GM12878 (cell line): ENCODE results near the gene RMC1. TPM values are rescaled to one million over a fixed set of nuclear protein-coding genes. Genes with fewer than 3 reads are reported as not detected.

Experiments
- ATAC-seq: fragments of 200-7000 bp; cut with Tn5 transposase; 3 replicates; pipeline ENCODE4 v1.9.1; 2020; ENCODE audit warnings: mild to moderate bottlenecking, moderate library complexity
- BruUV-seq: library from RNA; stranded (reverse); fragments of 400-500 nt; replicated peaks from 2 replicates; lab custom pipeline; 2021; lab: Mats Ljungman, UMichigan
- CTCF ChIA-PET: fragments of 300-600 bp; sonication (Branson Sonifier 250); formaldehyde crosslinking; extraction: SDS; loops from one replicate; lab custom pipeline; 2021; ENCODE audit warnings: inconsistent platforms; lab: Yijun Ruan, JAX
- POLR2A ChIA-PET: fragments of 350-600 bp; formaldehyde crosslinking; extraction: SDS; loops from one replicate; lab custom pipeline; 2021; ENCODE audit warnings: inconsistent platforms; lab: Charles Lee
- RAD21 ChIA-PET: fragments of 300-600 bp; sonication (Branson Sonifier 250); formaldehyde crosslinking; loops from one replicate; lab custom pipeline; 2023; ENCODE audit warnings: antibody characterized with exemption; ENCODE audit not compliant: unreplicated experiment; lab: Charles Lee
- SMC1A ChIA-PET: fragments of 300-600 bp; sonication (Branson Sonifier 250); formaldehyde crosslinking; loops from one replicate; lab custom pipeline; 2023; ENCODE audit not compliant: unreplicated experiment, uncharacterized antibody; lab: Charles Lee
- DNase-seq: peaks from one replicate; pipeline ENCODE4 v3.0.0-alpha.2; 2011; ENCODE audit warnings: low read depth, low spot score
- FAIRE-seq: peaks from 3 replicates; lab custom pipeline; 2011; peaks lifted over from hg19 to GRCh38; lab: Jason Lieb, UNC
- H2AFZ ChIP-seq: 2 replicates; pipeline ENCODE4 v1.6.0; 2011; ENCODE audit warnings: low read depth, low read length, control low read depth; ENCODE audit not compliant: control insufficient read depth
- H3K27ac ChIP-seq: 2 replicates; pipeline ENCODE4 v1.5.1; 2011; ENCODE audit warnings: control low read depth; ENCODE audit not compliant: control insufficient read depth, insufficient read depth
- H3K27me3 ChIP-seq, 2 experiments: replicated peaks in 1 of 2; 2 replicates each; pipeline versions ENCODE4 v1.6.0 to v1.6.1; 2011; ENCODE audit warnings: low read length in 1 of 2; ENCODE audit not compliant: control insufficient read depth in 2 of 2, insufficient read depth in 2 of 2
- H3K36me3 ChIP-seq, 2 experiments: 2 replicates each; pipeline ENCODE4 v1.5.1; 2011; ENCODE audit warnings: low read length in 1 of 2; ENCODE audit not compliant: control insufficient read depth in 2 of 2, insufficient read depth in 2 of 2
- H3K4me1 ChIP-seq: 2 replicates; pipeline ENCODE4 v1.6.1; 2011; ENCODE audit warnings: mild to moderate bottlenecking, low read length, moderate library complexity, mixed read lengths; ENCODE audit not compliant: control insufficient read depth, insufficient read depth
- H3K4me2 ChIP-seq: 2 replicates; pipeline ENCODE4 v1.6.0; 2011; ENCODE audit warnings: control low read depth; ENCODE audit not compliant: control insufficient read depth, insufficient read depth
- H3K4me3 ChIP-seq: fragments of 200-600 bp; sonication (generic); 2 replicates; pipeline ENCODE4 v1.5.1; 2016
- H3K79me2 ChIP-seq: 2 replicates; pipeline ENCODE4 v1.6.0; 2011; ENCODE audit warnings: low read length; ENCODE audit not compliant: control insufficient read depth, insufficient read depth
- H3K9ac ChIP-seq: 2 replicates; pipeline ENCODE4 v1.8.0; 2011; ENCODE audit warnings: low read length, control low read depth, mixed read lengths; ENCODE audit not compliant: control insufficient read depth, insufficient read depth
- H3K9me3 ChIP-seq: replicated peaks from 3 replicates; pipeline ENCODE4 v1.5.1; 2011; ENCODE audit warnings: mild to moderate bottlenecking, low read length; ENCODE audit not compliant: control insufficient read depth, insufficient read depth
- H4K20me1 ChIP-seq: 2 replicates; pipeline ENCODE4 v1.6.0; 2011; ENCODE audit not compliant: control insufficient read depth, insufficient read depth
- GABPA ChIP-seq: IDR thresholded peaks from 2 replicates; pipeline ENCODE4 v1.6.1; 2014; ENCODE audit warnings: antibody characterized with exemption, low read depth, mild to moderate bottlenecking, inconsistent platforms
- NFIC ChIP-seq: IDR thresholded peaks from 2 replicates; pipeline ENCODE4 v1.6.1; 2012; ENCODE audit warnings: low read depth, mild to moderate bottlenecking, inconsistent platforms, low read length, moderate library complexity
- POLR2A ChIP-seq: IDR thresholded peaks from 2 replicates; pipeline ENCODE4 v1.6.1; 2011; ENCODE audit warnings: low read depth, mild to moderate bottlenecking, low read length
- WRNIP1 ChIP-seq: IDR thresholded peaks from 2 replicates; pipeline ENCODE4 v1.6.1; 2011; ENCODE audit warnings: low read depth, low read length, improper control_type of control experiment, borderline replicate concordance
- ZNF622 ChIP-seq: fragments of 450-650 bp; IDR thresholded peaks from 2 replicates; pipeline ENCODE4 v1.6.1; 2017; ENCODE audit warnings: mild to moderate bottlenecking, inconsistent platforms
- WGBS: methylation state at CpG from one replicate; pipeline ENCODE4 v1.1.6; 2016; ENCODE audit warnings: low lambda C conversion rate; ENCODE audit not compliant: insufficient replicate concordance, insufficient coverage; ENCODE audit errors: missing lambda C conversion rate; 5-methylcytosine and 5-hydroxymethylcytosine counted together
- in situ Hi-C: fragments of 300-500 bp; cut with MboI; formaldehyde crosslinking; loops from 9 replicates; pipeline ENCODE4 v1.14.3; 2018; ENCODE audit warnings: mixed read lengths
- intact Hi-C: fragments of 100-400 bp; cut with micrococcal nuclease; formaldehyde crosslinking; loops from one replicate; pipeline ENCODE4 v1.14.2; 2022; ENCODE audit not compliant: unreplicated experiment
- polyA plus RNA-seq, 11 experiments: library from polyadenylated mRNA; depleted of rRNA in 4 of 11; unstranded in 6 of 11; stranded (reverse) in 5 of 11; fragments of >200 nt; fragmentation: Nextera tagmentation in 4 of 11; fragmentation: Illumina TruSeq in 1 of 11; extraction: Ambion mirVana in 4 of 11; extraction: Trizol in 1 of 11; gene quantifications; 1 replicate in 1 of 11; 2 replicates in 10 of 11; pipeline versions ENCODE4 v1.2.1 to v1.2.3, GENCODE V29; 2011 to 2016; ENCODE audit warnings: inconsistent platforms in 2 of 11, missing spikeins in 2 of 11, low read depth in 1 of 11
- total RNA-seq, 4 experiments: library from RNA; depleted of rRNA in 3 of 4; stranded (reverse); fragments of >200 nt in 3 of 4; fragmentation: Illumina TruSeq in 1 of 4; extraction: Trizol in 1 of 4; gene quantifications; 2 replicates each; pipeline versions ENCODE4 v1.2.1 to v1.2.3, GENCODE V29; 2013 to 2021

Gene RMC1
- total and polyA plus RNA-seq, 10 of the 15 experiments (the other 5 are each of a cell fraction or from before 2014, with no cell fraction given), result 8.4 to 57.6 (median 42.5) TPM

- TF ChIP-seq WRNIP1 (no peak), POLR2A (peak; percentile 21; the same call in 1 of the 2 replicates)
- Histone ChIP-seq H3K4me1 (no peaks in the 10 kb centered on the region), H4K20me1 (no peaks in the 10 kb centered on the region), H3K27me3 (no peaks in the 10 kb centered on the region), H3K36me3 (peaks cover 21 to 52% of the 10 kb centered on the region in 2 experiments), H3K79me2 (no peaks in the 10 kb centered on the region), H3K9me3 (no peaks in the 10 kb centered on the region), H3K4me3 (no peak overlapping the region), H2AFZ (no peak overlapping the region), H3K4me2 (no peak overlapping the region), H3K27ac (no peak overlapping the region), H3K9ac (no peak overlapping the region)
- DNase-seq (no peak), ATAC-seq (no peak), FAIRE-seq (no peak)
- TSS peak; percentile 26 for BruUV-seq
- intact Hi-C loops (no loop called here), in situ Hi-C loops (loop anchor here (25.0 kb wide), 1 partner anchor 1859 kb away; the partner anchor contains the start of genes ESCO1 and SNRPD1)
- ChIA-PET RAD21 (no interaction called here), POLR2A (interaction anchor here (0.9 to 1.5 kb wide), 2 partner anchors 17 kb away, joined by 4 to 5 read pairs; no protein-coding TSS in a partner anchor), SMC1A (interaction anchor here (0.7 to 2.8 kb wide), 6 partner anchors 8 to 36 kb away, joined by 3 to 12 read pairs (median 4); no protein-coding TSS in a partner anchor), CTCF (interaction anchor here (0.7 to 1.5 kb wide), 4 partner anchors 9 to 46 kb away, joined by 3 to 5 read pairs (median 3); no protein-coding TSS in a partner anchor)
- WGBS, result 98% methylated on average over 2 of the region's 2 CpGs
Observed at GRCh38 chr18:23470620-23471387, 32.5 kb upstream of the RMC1 start.

GRCh38 chr18:23471486-23471885, 31.8 kb upstream of the RMC1 start:
- Histone ChIP-seq H3K9ac (no peak overlapping the region), H3K79me2 (no peaks in the 10 kb centered on the region), H3K27me3 (no peaks in the 10 kb centered on the region), H4K20me1 (no peaks in the 10 kb centered on the region), H3K4me2 (no peak overlapping the region), H2AFZ (no peak overlapping the region), H3K9me3 (no peaks in the 10 kb centered on the region), H3K4me1 (no peaks in the 10 kb centered on the region), H3K36me3 (peaks cover 21 to 54% of the 10 kb centered on the region in 2 experiments), H3K27ac (no peak overlapping the region), H3K4me3 (no peak overlapping the region)
- ATAC-seq (no peak), DNase-seq (no peak), FAIRE-seq (no peak)
- RAD21 ChIA-PET, result no interaction called here
- SMC1A ChIA-PET, result interaction anchor here (0.8 to 2.8 kb wide), 3 partner anchors 10 to 27 kb away, joined by 3 to 12 read pairs (median 8); no protein-coding TSS in a partner anchor
- CTCF ChIA-PET, result interaction anchor here (0.7 to 1.5 kb wide), 3 partner anchors 9 to 45 kb away, joined by 3 to 5 read pairs (median 3); no protein-coding TSS in a partner anchor
- POLR2A ChIA-PET, result interaction anchor here (0.9 to 1.5 kb wide), 2 partner anchors 17 kb away, joined by 4 to 5 read pairs; no protein-coding TSS in a partner anchor
- intact Hi-C loops (no loop called here), in situ Hi-C loops (loop anchor here (25.0 kb wide), 1 partner anchor 1859 kb away; the partner anchor contains the start of genes ESCO1 and SNRPD1)
- 77% methylated on average over 6 of the region's 6 CpGs for whole genome bisulfite sequencing
- no TSS peak for BruUV-seq
- TF ChIP-seq GABPA, result no peak
- no peak for TF ChIP-seq NFIC
- no peak for TF ChIP-seq ZNF622
